Stomach (tissue), 9 donors: ENCODE results near the gene RNASE4. TPM values are rescaled to one million over a fixed set of nuclear protein-coding genes. Genes with fewer than 3 reads are reported as not detected.

Experiments used
- DNase-seq, 2 donors: peaks; one replicate each; pipeline versions ENCODE4 v3.0.0 to v3.0.0-alpha.2; 2013 to 2019
- H3K27ac ChIP-seq, 5 donors: fragments of 200-600 bp in 4 of 5; sonication (generic) in 4 of 5; one replicate each; pipeline ENCODE4 v1.5.1; 2013 to 2019; ENCODE audit warnings: mild to moderate bottlenecking in 1 of 5, moderate library complexity in 1 of 5
- H3K27me3 ChIP-seq, 3 donors: fragments of 200-600 bp; sonication (generic); one replicate each; pipeline ENCODE4 v1.5.1; 2017 to 2019; ENCODE audit warnings: mixed run types in 1 of 3
- H3K36me3 ChIP-seq, 4 donors: fragments of 200-600 bp; sonication (generic); 1 replicate in 3 of 4; 2 replicates in 1 of 4; pipeline ENCODE4 v1.5.1; 2016 to 2019
- H3K4me1 ChIP-seq, 4 donors: fragments of 200-600 bp; sonication (generic); one replicate each; pipeline ENCODE4 v1.5.1; 2016 to 2019
- H3K4me3 ChIP-seq, 4 donors: fragments of 200-600 bp; sonication (generic) in 3 of 4; one replicate each; pipeline ENCODE4 v1.5.1; 2016 to 2019; ENCODE audit warnings: mild to moderate bottlenecking in 1 of 4
- H3K9me3 ChIP-seq, 4 donors: fragments of 200-600 bp; sonication (generic); one replicate each; pipeline ENCODE4 v1.5.1; 2016 to 2019
- EP300 ChIP-seq: sonication (generic); formaldehyde crosslinking; IDR thresholded peaks from one replicate; pipeline ENCODE4 v1.6.1; 2017; ENCODE audit warnings: antibody characterized with exemption
- POLR2A ChIP-seq, 4 donors: fragments of 450-650 bp; IDR thresholded peaks; one replicate each; pipeline ENCODE4 v1.6.1; 2016; ENCODE audit warnings: antibody characterized with exemption in 4 of 4, control low read depth in 2 of 4, mild to moderate bottlenecking in 1 of 4, moderate library complexity in 1 of 4
- POLR2AphosphoS5 ChIP-seq, 3 donors: sonication (generic); formaldehyde crosslinking; IDR thresholded peaks; one replicate each; pipeline ENCODE4 v1.6.1; 2016; ENCODE audit warnings: antibody characterized with exemption in 3 of 3
- WGBS, 5 donors: extraction: QIAGEN DNeasy Blood & Tissue Kit in 3 of 5; methylation state at CpG; one replicate each; pipeline versions ENCODE4 v1.1.5 to v1.1.7; 2013 to 2018; 5-methylcytosine and 5-hydroxymethylcytosine counted together
- intact Hi-C: fragments of 100-400 bp; cut with DNase I; formaldehyde crosslinking; loops from one replicate; pipeline ENCODE4 v1.15.1; 2023; ENCODE audit warnings: low total_unique reads
- polyA plus RNA-seq, 3 donors: library from polyadenylated mRNA; stranded (reverse); fragments of 200-250 nt; gene quantifications; one replicate each; pipeline ENCODE4 v1.2.3, GENCODE V29; 2013
- total RNA-seq, 5 donors: library from RNA; depleted of rRNA; stranded (reverse); fragments of >200 nt; gene quantifications; one replicate each; pipeline versions ENCODE4 v1.1.0 to v1.2.3, GENCODE V29; 2014 to 2016
- TF ChIP-seq, protein P1 (sequence below), 7 experiments: fragments of 450-650 bp in 4 of 7; fragments of 200-600 bp in 3 of 7; sonication (generic) in 3 of 7; IDR thresholded peaks; one replicate each; pipeline ENCODE4 v1.5.1; 2016 to 2019; ENCODE audit warnings: antibody characterized with exemption in 7 of 7, control low read depth in 2 of 7, mild to moderate bottlenecking in 1 of 7
- donor health status: healthy with polysubstance abuse.
- donor health status: Bipolar disorder and iron deficiency.
- donor health status: healthy.

RNASE4 gene
- total and polyA plus RNA-seq, 8 donors = 13.4 to 158 (median 58.0) TPM; not detected in 1

GRCh38 chr14:20692116-20692751 is 7.9 kb downstream of the RNASE4 start:
- Histone ChIP-seq H3K4me1 (peaks cover 20 to 48% (median 33%) of the 10 kb centered on the region in 4 donors), H3K4me3 (no peak overlapping the region), H3K9me3 (no peaks in the 10 kb centered on the region), H3K27me3 (no peaks in the 10 kb centered on the region), H3K36me3 (peaks cover 3 to 30% (median 26%) of the 10 kb centered on the region in 4 donors), H3K27ac (no peak overlapping the region)
- intact Hi-C loops = loop anchor here (10.0 kb wide), 2 partner anchors 163 to 367 kb away; no protein-coding TSS in a partner anchor
- WGBS, 5 donors = 79 to 86% (median 85%) methylated on average over 7 of the region's 7 CpGs
- DNase-seq = no peak
- TF ChIP-seq, protein P1, sequence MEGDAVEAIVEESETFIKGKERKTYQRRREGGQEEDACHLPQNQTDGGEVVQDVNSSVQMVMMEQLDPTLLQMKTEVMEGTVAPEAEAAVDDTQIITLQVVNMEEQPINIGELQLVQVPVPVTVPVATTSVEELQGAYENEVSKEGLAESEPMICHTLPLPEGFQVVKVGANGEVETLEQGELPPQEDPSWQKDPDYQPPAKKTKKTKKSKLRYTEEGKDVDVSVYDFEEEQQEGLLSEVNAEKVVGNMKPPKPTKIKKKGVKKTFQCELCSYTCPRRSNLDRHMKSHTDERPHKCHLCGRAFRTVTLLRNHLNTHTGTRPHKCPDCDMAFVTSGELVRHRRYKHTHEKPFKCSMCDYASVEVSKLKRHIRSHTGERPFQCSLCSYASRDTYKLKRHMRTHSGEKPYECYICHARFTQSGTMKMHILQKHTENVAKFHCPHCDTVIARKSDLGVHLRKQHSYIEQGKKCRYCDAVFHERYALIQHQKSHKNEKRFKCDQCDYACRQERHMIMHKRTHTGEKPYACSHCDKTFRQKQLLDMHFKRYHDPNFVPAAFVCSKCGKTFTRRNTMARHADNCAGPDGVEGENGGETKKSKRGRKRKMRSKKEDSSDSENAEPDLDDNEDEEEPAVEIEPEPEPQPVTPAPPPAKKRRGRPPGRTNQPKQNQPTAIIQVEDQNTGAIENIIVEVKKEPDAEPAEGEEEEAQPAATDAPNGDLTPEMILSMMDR (IDR thresholded peaks at IDR 0.05) = no peak
- TF ChIP-seq POLR2AphosphoS5 (IDR thresholded peaks at IDR 0.05) = no peak
- no peak for TF ChIP-seq POLR2A (IDR thresholded peaks at IDR 0.05)
- TF ChIP-seq EP300 = no peak

- Histone ChIP-seq H3K4me3 (no peak overlapping the region), H3K4me1 (peaks cover 0 to 18% (median 9%) of the 10 kb centered on the region in 4 donors), H3K36me3 (peaks cover 14 to 54% (median 48%) of the 10 kb centered on the region in 4 donors), H3K27me3 (no peaks in the 10 kb centered on the region), H3K27ac (no peak overlapping the region), H3K9me3 (no peaks in the 10 kb centered on the region)
- intact Hi-C loops = loop anchor here (10.0 kb wide), 2 partner anchors 158 to 372 kb away; no protein-coding TSS in a partner anchor
- DNase-seq = no peak
- 79 to 93% (median 84%) methylated on average over 5 of the region's 5 CpGs for WGBS, 5 donors
- no peak for TF ChIP-seq POLR2A (IDR thresholded peaks at IDR 0.05)
- no peak for TF ChIP-seq EP300
- TF ChIP-seq POLR2AphosphoS5 (IDR thresholded peaks at IDR 0.05) = no peak
- TF ChIP-seq, protein P1 (IDR thresholded peaks at IDR 0.05) = no peak
These were observed 12.4 kb downstream of the RNASE4 start for GRCh38 chr14:20696764-20697163.

DNA sequence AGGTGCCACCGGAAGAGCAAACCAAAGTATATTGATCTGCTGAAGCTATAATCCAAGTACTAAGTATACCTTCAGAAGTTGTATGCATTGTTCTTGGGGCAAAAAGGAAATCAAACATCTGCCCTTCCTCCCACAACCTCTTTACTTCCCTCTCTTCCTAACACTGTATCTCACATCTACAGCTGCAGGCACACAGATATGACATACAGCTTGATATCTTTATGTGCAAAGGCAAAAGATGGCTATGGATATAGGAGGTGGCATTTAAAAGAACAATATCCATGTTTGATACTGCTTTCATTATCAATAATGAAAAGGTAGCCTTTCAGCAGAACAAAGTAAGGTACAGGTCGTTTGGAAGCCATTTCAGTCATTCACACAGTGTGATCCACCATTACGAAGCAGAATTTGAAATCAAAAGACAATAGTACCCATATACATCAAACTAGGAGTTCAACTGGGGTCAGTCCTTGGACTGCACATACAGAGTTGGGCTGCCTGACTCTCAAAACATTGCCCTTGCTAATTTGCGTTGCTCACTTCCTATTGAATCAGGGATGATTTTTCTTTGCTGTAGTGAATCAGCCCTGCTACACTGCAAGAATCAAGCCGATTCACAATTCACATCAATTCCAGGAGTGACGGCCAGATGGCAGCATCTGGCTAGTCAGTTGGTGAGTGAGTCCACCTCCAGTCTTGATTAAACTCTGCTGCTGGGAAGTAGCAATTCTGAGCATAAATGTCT is 13.1 kb downstream of the RNASE4 start:
- Histone ChIP-seq H3K9me3 (no peaks in the 10 kb centered on the region), H3K27me3 (no peaks in the 10 kb centered on the region), H3K27ac (peak overlapping the region in 1 of 5 donors; percentile 22), H3K36me3 (peaks cover 14 to 54% (median 48%) of the 10 kb centered on the region in 4 donors), H3K4me3 (no peak overlapping the region), H3K4me1 (peaks cover 0 to 17% (median 8%) of the 10 kb centered on the region in 4 donors)
- TF ChIP-seq, protein P1 (IDR thresholded peaks at IDR 0.05) = peak in 5 of 7 experiments; percentile 66 to 90 (median 72)
- TF ChIP-seq EP300 (no peak), POLR2AphosphoS5 (IDR thresholded peaks at IDR 0.05) (peak in 1 of 3 donors; percentile 74), POLR2A (IDR thresholded peaks at IDR 0.05) (no peak)
- intact Hi-C loops = loop anchor here (10.0 kb wide), 2 partner anchors 157 to 373 kb away; no protein-coding TSS in a partner anchor
- peak; percentile 79 to 89 for DNase-seq
- 28 to 36% (median 32%) methylated on average over 6 of the region's 6 CpGs for WGBS, 5 donors

- intact Hi-C loops = loop anchor here (10.0 kb wide), 2 partner anchors 157 to 373 kb away; no protein-coding TSS in a partner anchor
- H3K27me3 ChIP-seq = no peaks in the 10 kb centered on the region
- H3K4me1 ChIP-seq = peaks cover 0 to 17% (median 8%) of the 10 kb centered on the region in 4 donors
- H3K27ac ChIP-seq = peak overlapping the region in 1 of 5 donors; percentile 22
- H3K36me3 ChIP-seq = peaks cover 14 to 54% (median 48%) of the 10 kb centered on the region in 4 donors
- DNase-seq = no peak
- no peak overlapping the region for H3K4me3 ChIP-seq
- H3K9me3 ChIP-seq = no peaks in the 10 kb centered on the region
- TF ChIP-seq, protein P1 (IDR thresholded peaks at IDR 0.05) = no peak
- TF ChIP-seq EP300 (no peak), POLR2A (IDR thresholded peaks at IDR 0.05) (no peak), POLR2AphosphoS5 (IDR thresholded peaks at IDR 0.05) (no peak)
These were observed 13.6 kb downstream of the RNASE4 start for GRCh38 chr14:20698018-20698329.
